HG02610 (cell line): ENCODE results near the gene LY6G5B.

Experiments
- ATAC-seq: cut with Tn5 transposase; IDR thresholded peaks from one replicate; pipeline ENCODE4 v1.9.1; 2021; ENCODE audit warnings: mild to moderate bottlenecking, moderate library complexity; ENCODE audit not compliant: unreplicated experiment

LY6G5B gene

DNA sequence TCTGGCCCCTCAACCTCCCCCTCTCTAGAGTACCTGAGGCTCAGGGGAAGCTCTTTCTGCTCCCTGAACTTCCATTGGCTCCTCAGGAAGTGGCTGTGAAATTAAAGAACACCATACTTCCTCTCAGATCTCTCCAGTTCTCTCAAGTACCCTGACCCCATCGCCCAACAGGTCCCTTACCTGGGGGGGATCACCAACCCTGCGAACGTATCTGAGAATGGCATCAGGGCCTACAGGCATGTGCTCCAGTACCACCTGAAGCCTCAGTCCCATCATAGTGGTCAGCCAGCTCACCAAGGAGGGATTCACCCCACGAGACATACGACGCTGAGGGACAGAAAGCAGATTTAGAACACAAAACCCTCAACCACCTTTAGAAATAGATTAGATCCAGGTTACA, 29.2 kb upstream of the LY6G5B start:
- ATAC-seq, result no peak

DNA sequence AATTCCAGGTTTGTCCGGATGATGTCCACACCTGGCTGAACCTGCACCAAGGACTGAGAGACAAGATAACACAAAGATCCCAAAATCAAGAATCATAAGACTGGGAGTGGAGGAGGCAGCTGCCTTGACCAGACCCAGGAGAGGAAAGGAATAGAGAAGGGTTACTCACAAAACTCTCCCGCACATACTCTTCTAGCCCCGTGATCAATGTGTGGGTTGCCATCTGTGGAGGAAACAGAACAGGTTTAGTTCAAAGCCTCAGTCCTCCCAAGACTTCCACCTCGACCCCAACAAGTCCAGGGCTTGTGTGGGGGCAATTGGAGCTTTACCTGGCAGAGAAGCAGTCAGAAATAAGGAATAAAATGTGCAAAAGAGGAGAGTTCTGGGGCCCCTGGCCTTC, 28.4 kb upstream of the LY6G5B start:
- ATAC-seq, result no peak

- no peak for ATAC-seq
Measured at GRCh38 chr6:31642798-31643570, 26.8 kb upstream of the LY6G5B start.

DNA sequence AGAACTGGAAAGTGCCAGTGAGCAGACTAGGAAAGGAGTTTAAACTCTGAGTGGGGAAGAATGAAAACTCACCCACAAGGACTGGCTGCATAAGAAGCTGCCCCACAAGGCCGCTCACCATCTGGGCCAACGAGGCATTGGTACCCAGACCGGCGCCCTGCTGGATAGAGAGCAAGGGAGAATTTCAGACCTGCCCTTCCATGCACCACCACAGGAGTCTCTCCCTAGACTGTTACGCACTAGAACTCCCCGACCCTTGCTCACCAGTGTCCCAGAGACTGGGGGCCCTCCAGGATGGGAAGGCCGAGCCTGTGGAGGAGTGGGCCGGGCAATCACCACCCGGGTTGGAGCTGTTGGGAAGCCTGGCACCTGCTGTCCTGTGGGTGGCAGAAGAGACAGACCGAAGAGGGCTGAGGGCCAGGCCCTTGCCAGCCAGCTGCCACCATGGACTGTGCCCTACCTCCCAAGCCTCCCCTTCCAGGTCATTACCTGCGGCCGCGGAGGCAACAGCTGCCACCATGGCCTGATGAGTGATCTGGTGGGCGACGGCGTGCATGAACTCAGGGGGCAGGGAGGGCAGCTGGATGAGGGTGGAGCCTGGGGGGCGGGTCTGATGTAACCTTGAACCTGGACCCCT, 25.8 kb upstream of the LY6G5B start:
- ATAC-seq, result no peak

DNA sequence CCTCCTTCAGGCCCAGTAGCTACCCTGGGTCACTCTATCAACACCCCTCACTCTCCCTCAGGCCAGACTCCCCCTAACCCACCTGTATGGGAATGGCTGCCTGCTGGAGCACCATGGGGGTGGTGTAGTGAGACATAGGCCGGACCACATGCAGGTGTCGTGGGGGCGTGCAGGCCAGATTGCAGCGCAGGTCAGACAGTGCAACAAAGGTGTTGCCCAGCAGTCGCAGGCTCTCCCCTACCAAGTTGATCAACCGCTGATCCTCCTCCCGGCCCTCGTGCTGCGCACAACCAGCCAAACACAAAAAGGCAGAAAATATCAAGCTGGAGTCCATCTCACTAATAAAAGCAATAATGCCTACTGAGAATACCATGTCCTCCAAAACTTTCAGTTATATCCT, 24.5 kb upstream of the LY6G5B start:
- no peak for ATAC-seq

DNA sequence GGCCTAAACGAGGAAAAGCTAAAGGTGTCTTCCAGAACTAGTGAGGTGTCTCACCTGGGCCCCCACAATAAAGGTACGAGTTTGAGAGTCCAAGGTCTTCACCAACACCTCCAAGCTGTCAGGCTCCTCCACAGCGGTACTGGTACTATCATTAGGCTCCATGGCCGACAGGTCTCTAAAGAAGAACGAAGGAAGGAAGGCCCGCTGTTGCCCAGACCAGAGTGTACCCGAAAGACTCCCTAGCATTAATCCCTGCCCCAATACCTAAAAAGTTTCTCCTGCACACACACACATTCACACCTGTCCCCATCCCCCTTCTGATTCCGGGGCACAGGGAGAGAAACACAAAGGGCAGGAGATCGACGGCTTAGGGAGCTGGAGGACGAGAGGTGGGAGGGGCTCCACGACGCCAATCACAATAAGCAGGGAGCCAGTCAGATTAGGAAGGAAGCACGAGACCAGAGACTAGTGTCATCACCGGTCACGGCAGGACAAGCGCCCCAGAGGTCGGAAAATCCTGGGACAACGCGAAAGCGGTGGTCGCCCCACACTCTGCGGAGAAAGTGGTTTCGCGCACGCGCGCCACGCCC, 18.1 kb upstream of the LY6G5B start:
- ATAC-seq, result peak; percentile 44

DNA sequence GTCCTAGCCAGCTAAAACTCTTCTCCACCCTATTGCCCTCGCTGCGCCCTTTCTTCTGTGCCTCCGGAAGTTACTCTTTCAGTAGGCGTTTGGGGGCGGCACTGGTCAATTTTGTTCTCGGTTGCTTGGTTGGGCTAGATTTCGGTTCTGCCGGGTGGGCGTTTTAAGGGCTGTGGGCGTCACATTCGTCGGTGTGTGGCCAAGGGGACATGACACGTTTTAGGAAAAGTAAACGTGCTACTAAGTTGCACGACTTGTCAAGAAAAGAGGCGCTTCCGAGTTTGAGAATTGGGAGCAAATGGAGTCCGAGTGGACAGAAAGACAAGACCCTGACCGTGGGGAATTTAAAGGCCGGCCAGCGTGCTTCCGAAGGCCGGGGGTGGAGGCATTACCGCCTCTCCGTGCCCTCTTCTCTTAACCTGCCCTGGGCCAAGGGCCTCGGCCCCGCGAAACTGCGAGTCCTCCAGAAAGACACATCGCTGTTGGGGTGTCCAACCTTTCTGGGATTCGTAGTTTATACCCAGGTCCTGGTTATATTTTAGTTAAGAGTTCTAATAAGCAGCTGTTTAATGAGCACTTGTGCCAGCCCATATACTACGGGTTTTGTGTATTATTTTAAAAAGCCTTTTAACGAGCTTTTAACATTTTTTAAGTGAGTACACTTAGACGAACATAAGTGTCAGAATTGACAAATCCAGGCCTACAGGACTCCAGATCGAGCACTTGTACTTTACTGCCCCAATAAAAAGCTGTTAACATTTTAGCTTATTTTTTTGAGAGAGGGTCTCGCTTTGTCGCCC, 16.7 kb upstream of the LY6G5B start:
- peak; percentile 47 for ATAC-seq

- ATAC-seq, result no peak
Measured at GRCh38 chr6:31654574-31655348, 15.0 kb upstream of the LY6G5B start.

GRCh38 chr6:31655349-31656237, 14.2 kb upstream of the LY6G5B start, which contains the start of gene APOM:
Gene APOM, plus strand, starts transcription at chr6:31655894. Its CDS starts 73 bp downstream, at chr6:31655967.
- no peak for ATAC-seq

GRCh38 chr6:31657406-31658157, 12.2 kb upstream of the LY6G5B start:
- ATAC-seq, result no peak

GRCh38 chr6:31658158-31658688, 11.6 kb upstream of the LY6G5B start:
- no peak for ATAC-seq

DNA sequence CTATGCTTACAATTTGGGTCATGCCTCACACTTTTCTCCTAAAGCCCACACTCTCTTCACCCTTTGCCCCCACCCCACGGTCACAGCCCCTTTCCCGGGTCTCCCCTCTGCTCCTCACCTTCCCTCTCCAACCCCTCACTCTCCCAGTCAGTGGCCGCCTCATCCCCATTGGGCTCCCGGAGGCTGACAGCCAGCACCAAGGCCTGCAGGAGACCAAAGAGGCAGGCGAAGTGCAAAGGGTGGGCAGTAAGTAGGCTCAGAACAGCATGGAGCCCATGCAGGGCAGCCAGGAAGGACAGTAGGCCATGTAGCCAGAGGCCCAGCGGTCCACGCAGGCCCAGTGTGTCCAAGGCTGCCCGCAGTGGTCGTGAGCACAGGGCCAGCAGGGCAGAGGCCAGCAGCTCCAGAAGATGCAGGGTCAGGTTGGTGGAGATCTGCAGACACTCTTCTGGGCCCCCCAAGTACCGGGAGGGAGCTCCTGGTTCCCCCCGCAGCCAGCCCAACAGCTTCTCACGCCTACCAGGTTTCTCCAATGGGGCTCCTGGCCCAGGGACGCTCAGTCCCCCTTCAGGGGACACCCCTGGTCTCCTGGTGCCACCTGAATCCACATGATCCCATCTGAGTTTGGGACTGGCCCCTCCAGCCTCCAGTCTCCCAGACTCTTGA, 10.7 kb upstream of the LY6G5B start:
- no peak for ATAC-seq

GRCh38 chr6:31659649-31660380, 10.0 kb upstream of the LY6G5B start:
- no peak for ATAC-seq

DNA sequence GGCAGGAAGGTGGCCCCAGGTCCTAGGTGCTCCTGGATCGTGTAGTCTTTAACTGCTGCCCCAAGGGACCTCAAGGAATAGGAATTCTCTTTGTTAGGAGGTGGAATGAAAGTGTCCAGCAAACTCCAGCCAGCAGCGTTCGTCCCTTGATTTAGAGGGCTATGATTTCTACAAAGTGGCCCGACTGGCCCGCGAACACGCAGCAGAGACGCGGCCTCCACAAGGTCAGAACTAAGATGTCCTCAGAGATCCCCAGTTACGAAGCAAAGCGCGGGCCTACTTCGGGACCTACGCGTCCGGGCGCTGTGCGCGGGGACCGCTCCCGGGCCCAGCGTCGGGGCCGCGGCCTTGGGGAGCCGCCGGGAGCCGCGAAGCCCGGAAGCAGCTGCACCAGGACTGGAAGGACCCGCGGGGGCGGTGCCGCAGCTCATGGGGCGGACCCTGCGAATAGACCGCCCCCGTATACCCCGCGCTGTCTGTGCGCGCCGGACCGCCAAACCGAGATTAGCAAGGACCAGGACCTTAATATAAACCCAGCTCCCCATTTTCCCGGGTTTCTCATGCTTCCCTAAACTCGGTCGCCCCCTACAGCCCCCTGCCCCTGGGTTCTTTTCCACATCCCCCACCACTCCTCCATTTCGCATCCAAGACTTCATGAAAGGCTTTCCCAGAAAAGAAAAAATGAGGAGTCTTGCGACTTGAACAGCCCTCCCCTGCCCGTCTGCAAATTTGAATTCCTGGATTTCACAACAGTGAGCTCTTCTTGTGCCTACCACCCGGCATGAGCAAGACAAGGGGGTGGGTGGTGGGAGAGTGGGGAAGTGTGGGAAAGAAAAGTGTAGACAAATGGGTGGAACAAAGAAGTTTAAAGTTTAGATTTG, 9.2 kb upstream of the LY6G5B start, which contains the start of gene C6orf47:
Gene C6orf47 (minus strand): TSS at position 398 of the 881 bp plus-strand sequence. CDS start 831 bp downstream, outside the sequence.
- peak; percentile 60 for ATAC-seq

- ATAC-seq, result no peak
Measured at GRCh38 chr6:31661262-31662123, 8.3 kb upstream of the LY6G5B start.
